B cell (primary cell): Measurements from ENCODE around the gene PHC3. TPM values are rescaled to one million over a fixed set of nuclear protein-coding genes. Genes with fewer than 3 reads are reported as not detected.

Source experiments
- ATAC-seq: fragments of 200-7000 bp; cut with Tn5 transposase; one replicate; pipeline ENCODE4 v1.10.0; 2021; ENCODE audit warnings: low read depth, mild to moderate bottlenecking, moderate number of reproducible peaks, moderate library complexity
- CTCF ChIA-PET: fragments of 350-600 bp; sonication (Branson Sonifier 250); formaldehyde crosslinking; loops from one replicate; lab custom pipeline; 2021; ENCODE audit warnings: antibody characterized with exemption, inconsistent platforms; lab: Charles Lee
- POLR2A ChIA-PET: fragments of 350-600 bp; sonication (Branson Sonifier 250); formaldehyde crosslinking; loops from one replicate; lab custom pipeline; 2021; ENCODE audit warnings: antibody characterized with exemption; lab: Charles Lee
- DNase-seq: peaks from one replicate; pipeline ENCODE4 v3.0.0; 2013
- H2AFZ ChIP-seq: 2 replicates; pipeline ENCODE4 v1.6.1; 2012; ENCODE audit warnings: mild to moderate bottlenecking, low read depth, low read length; ENCODE audit not compliant: insufficient read depth, poor library complexity, severe bottlenecking
- H3K27ac ChIP-seq, 2 donors: 1 replicate in 1 of 2; 2 replicates in 1 of 2; pipeline ENCODE4 v1.5.1; 2012 to 2013; ENCODE audit warnings: low read length in 2 of 2, mild to moderate bottlenecking in 2 of 2, moderate library complexity in 1 of 2
- H3K27me3 ChIP-seq, 4 experiments: fragments of 200-600 bp in 1 of 4; sonication (generic) in 1 of 4; replicated peaks in 1 of 4; 1 replicate in 2 of 4; 2 replicates in 2 of 4; pipeline versions ENCODE4 v1.6.1 to v1.7.0; 2013 to 2016; ENCODE audit warnings: low read length in 3 of 4, mild to moderate bottlenecking in 2 of 4, mixed read lengths in 1 of 4, moderate library complexity in 1 of 4; ENCODE audit not compliant: insufficient read depth in 4 of 4, control insufficient read depth in 3 of 4; ENCODE audit errors: control extremely low read depth in 1 of 4
- H3K36me3 ChIP-seq, 2 experiments: replicated peaks in 1 of 2; 1 replicate in 1 of 2; 2 replicates in 1 of 2; pipeline versions ENCODE4 v1.6.1 to v1.7.1; 2013; ENCODE audit warnings: low read length in 1 of 2; ENCODE audit not compliant: insufficient read depth in 2 of 2, control insufficient read depth in 1 of 2; ENCODE audit errors: control extremely low read depth in 1 of 2, extremely low read depth in 1 of 2
- H3K4me1 ChIP-seq, 2 donors: fragments of 200-600 bp in 1 of 2; sonication (generic) in 1 of 2; 1 replicate in 1 of 2; 2 replicates in 1 of 2; pipeline versions ENCODE4 v1.5.1 to v1.6.1; 2013 to 2017; ENCODE audit warnings: low read length in 2 of 2; ENCODE audit not compliant: control insufficient read depth in 2 of 2, insufficient read depth in 2 of 2
- H3K4me2 ChIP-seq: replicated peaks from 2 replicates; pipeline ENCODE3; 2012; ENCODE audit warnings: mild to moderate bottlenecking, low read depth, low read length; ENCODE audit not compliant: poor library complexity, severe bottlenecking
- H3K4me3 ChIP-seq, 5 experiments: fragments of 200-600 bp in 1 of 5; sonication (generic) in 1 of 5; 1 replicate in 3 of 5; 2 replicates in 2 of 5; pipeline versions ENCODE4 v1.5.1 to v1.7.0; 2011 to 2016; ENCODE audit warnings: low read length in 4 of 5, mild to moderate bottlenecking in 4 of 5, low read depth in 2 of 5, control low read depth in 1 of 5, moderate library complexity in 1 of 5; ENCODE audit not compliant: insufficient read depth in 1 of 5; ENCODE audit errors: control extremely low read depth in 1 of 5, extremely low read depth in 1 of 5
- H3K79me2 ChIP-seq: fragments of 200-600 bp; sonication (generic); one replicate; pipeline ENCODE4 v1.6.0; 2016; ENCODE audit warnings: low read length; ENCODE audit not compliant: control insufficient read depth, insufficient read depth
- H3K9ac ChIP-seq: fragments of 200-600 bp; sonication (generic); 2 replicates; pipeline ENCODE4 v1.6.1; 2017; ENCODE audit warnings: mild to moderate bottlenecking, low read length, moderate library complexity
- H3K9me3 ChIP-seq, 3 donors: one replicate each; pipeline versions ENCODE4 v1.6.1 to v1.7.1; 2013; ENCODE audit warnings: low read length in 2 of 3; ENCODE audit not compliant: control insufficient read depth in 2 of 3, insufficient read depth in 1 of 3; ENCODE audit errors: control extremely low read depth in 1 of 3
- H4K20me1 ChIP-seq: 2 replicates; pipeline ENCODE4 v1.6.0; 2012; ENCODE audit warnings: mild to moderate bottlenecking, low read length; ENCODE audit not compliant: insufficient read depth, control insufficient read depth, poor library complexity, severe bottlenecking
- H3K27ac Mint-ChIP-seq: one replicate; pipeline ENCODE4 v1.8.0; 2021; ENCODE audit warnings: mixed read lengths
- H3K27me3 Mint-ChIP-seq: one replicate; pipeline ENCODE4 v1.8.0; 2021; ENCODE audit warnings: mixed read lengths
- H3K4me1 Mint-ChIP-seq: one replicate; pipeline ENCODE4 v1.8.0; 2021; ENCODE audit warnings: mixed read lengths
- H3K4me3 Mint-ChIP-seq: one replicate; pipeline ENCODE4 v1.8.0; 2021; ENCODE audit warnings: mixed read lengths
- H3K9me3 Mint-ChIP-seq: one replicate; pipeline ENCODE4 v1.8.0; 2022; ENCODE audit warnings: mixed read lengths; ENCODE audit not compliant: insufficient read depth
- CTCF ChIP-seq: fragments of 200-600 bp; IDR thresholded peaks from one replicate; pipeline ENCODE4 v1.8.0; 2022; ENCODE audit warnings: antibody characterized with exemption, mild to moderate bottlenecking
- EZH2 ChIP-seq: IDR thresholded peaks from 2 replicates; pipeline ENCODE4 v1.6.1; 2012; ENCODE audit warnings: borderline replicate concordance, low read depth, mild to moderate bottlenecking, moderate library complexity, low read length; ENCODE audit not compliant: insufficient read depth, poor library complexity, severe bottlenecking
- WGBS: methylation state at CpG from one replicate; pipeline ENCODE4 v1.1.5; 2013; ENCODE audit warnings: missing lambda C conversion rate; ENCODE audit not compliant: insufficient coverage; 5-methylcytosine and 5-hydroxymethylcytosine counted together
- intact Hi-C: fragments of 100-400 bp; cut with micrococcal nuclease; formaldehyde crosslinking; loops from one replicate; pipeline ENCODE4 v1.10.0; 2022
- polyA plus RNA-seq: library from polyadenylated mRNA; depleted of rRNA; stranded (reverse); fragments of >200 nt; gene quantifications from 2 replicates; pipeline ENCODE4 v1.2.3, GENCODE V29; 2012
- total RNA-seq, 2 donors: library from RNA; stranded (reverse); fragments of 120-200 nt in 1 of 2; gene quantifications; 1 replicate in 1 of 2; 2 replicates in 1 of 2; pipeline versions ENCODE4 v1.2.3 to v1.2.4, GENCODE V29; 2013 to 2022

PHC3 gene
- total and polyA plus RNA-seq, 2 donors (not counting 1 experiment from before 2014, with no cell fraction given): 51.8 to 159 TPM

GRCh38 chr3:170137986-170138385 lies 43.5 kb downstream of the PHC3 start:
- POLR2A ChIA-PET: no interaction called here
- H3K27ac Mint-ChIP-seq: no peak overlapping the region
- intact Hi-C loops: no loop called here

GRCh38 chr3:170132335-170132734 lies 49.2 kb downstream of the PHC3 start:
- peaks cover 3 to 8% (median 7%) of the 10 kb centered on the region in 3 donors for H3K9me3 ChIP-seq
- intact Hi-C loops: no loop called here
- peaks cover 22 to 49% of the 10 kb centered on the region in 2 experiments for H3K36me3 ChIP-seq
- ATAC-seq (no peak), DNase-seq (no peak)
- peak overlapping the region in 1 of 2 donors; percentile 35 for H3K27ac ChIP-seq
- Mint-ChIP-seq H3K4me1 (peaks cover 19% of the 10 kb centered on the region), H3K27me3 (no peaks in the 10 kb centered on the region), H3K9me3 (no peaks in the 10 kb centered on the region), H3K27ac (no peak overlapping the region), H3K4me3 (no peak overlapping the region)
- no peaks in the 10 kb centered on the region for H3K27me3 ChIP-seq
- ChIA-PET POLR2A (no interaction called here), CTCF (no interaction called here)
- H3K4me1 ChIP-seq: peaks cover 13 to 16% of the 10 kb centered on the region in 2 donors
- H3K4me3 ChIP-seq: no peak overlapping the region
- WGBS: no CpG with 5 or more reads among the region's 2 CpGs
- peaks cover 3% of the 10 kb centered on the region for H4K20me1 ChIP-seq
- H2AFZ ChIP-seq: no peak overlapping the region
- H3K4me2 ChIP-seq: no peak overlapping the region
- peaks cover 36% of the 10 kb centered on the region for H3K79me2 ChIP-seq
- H3K9ac ChIP-seq: no peak overlapping the region
- TF ChIP-seq EZH2 (no peak), CTCF (no peak)

More at GRCh38 chr3:170137986-170138385, 43.5 kb downstream of the PHC3 start:
- Histone ChIP-seq H3K4me2 (no peak overlapping the region), H3K36me3 (peaks cover 11 to 40% of the 10 kb centered on the region in 2 experiments), H2AFZ (no peak overlapping the region), H3K9me3 (peaks cover 0 to 4% (median 2%) of the 10 kb centered on the region in 3 donors), H3K9ac (no peak overlapping the region), H3K4me3 (no peak overlapping the region), H3K79me2 (peaks cover 61% of the 10 kb centered on the region), H4K20me1 (peaks cover 12% of the 10 kb centered on the region), H3K27me3 (no peaks in the 10 kb centered on the region), H3K4me1 (peaks cover 0 to 5% of the 10 kb centered on the region in 2 donors), H3K27ac (no peak overlapping the region)
- Mint-ChIP-seq H3K4me3 (no peak overlapping the region), H3K4me1 (peaks cover 11% of the 10 kb centered on the region), H3K27me3 (no peaks in the 10 kb centered on the region), H3K9me3 (no peaks in the 10 kb centered on the region)
- DNase-seq (no peak), ATAC-seq (no peak)
- WGBS: 100% methylated on average over 3 of the region's 5 CpGs
- TF ChIP-seq CTCF (no peak), EZH2 (no peak)
- CTCF ChIA-PET: interaction anchor here (0.6 to 1.2 kb wide), 2 partner anchors 16 to 25 kb away, joined by 3 read pairs; no protein-coding TSS in a partner anchor
